ENCODE data around the gene GULP1. TPM values are rescaled to one million over a fixed set of nuclear protein-coding genes. Genes with fewer than 3 reads are reported as not detected.

The GULP1 gene
- total RNA-seq, 1 experiment from 2014 or later: 140 TPM

DNA sequence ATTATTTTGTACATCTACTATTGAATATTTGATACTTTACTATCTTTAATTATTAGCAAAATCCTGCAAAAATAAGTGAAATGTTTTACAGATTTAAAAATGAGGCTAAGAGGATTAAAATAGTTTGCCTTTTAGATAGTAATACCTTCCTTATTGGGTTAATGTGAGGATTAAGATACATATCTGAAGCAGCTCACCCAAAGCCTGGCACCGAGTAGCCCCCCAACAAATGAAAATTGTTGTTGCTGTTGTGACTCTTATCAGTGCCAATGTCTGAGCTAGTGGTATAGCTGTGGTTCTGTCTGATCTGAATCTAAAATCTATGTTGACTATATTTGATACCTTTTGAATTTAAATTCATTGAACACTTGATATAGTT lies 34.6 kb downstream of the GULP1 start:
- Histone ChIP-seq H3K18ac (ENCODE audit: insufficient read length, low read depth, low read length) (no peak overlapping the region), H3K27ac (ENCODE audit: insufficient read length, low read depth, low read length) (no peak overlapping the region), H3K79me1 (ENCODE audit: insufficient read depth, low read depth, low read length, poor library complexity, severe bottlenecking) (peaks cover 3% of the 10 kb centered on the region), H3K9ac (ENCODE audit: extremely low read depth, insufficient read length, low read length) (no peak overlapping the region), H2AK5ac (ENCODE audit: insufficient read length, low read length) (no peak overlapping the region), H3K4me1 (ENCODE audit: insufficient read depth, low read length) (peaks cover 6% of the 10 kb centered on the region; the same call in 1 of the 2 replicates), H2BK15ac (ENCODE audit: low read depth, low read length) (no peak overlapping the region), H4K5ac (ENCODE audit: insufficient read length, low read depth, low read length) (no peak overlapping the region), H3K14ac (ENCODE audit: insufficient read depth, low read length) (no peak overlapping the region), H3K9me3 (ENCODE audit: control insufficient read depth, low read depth, low read length) (no peaks in the 10 kb centered on the region), H3K56ac (ENCODE audit: insufficient read length, low read depth, low read length) (no peak overlapping the region), H3K23me2 (ENCODE audit: insufficient read length, low read depth, low read length, poor library complexity, severe bottlenecking) (no peaks in the 10 kb centered on the region), H3T11ph (ENCODE audit: low read length) (no peak overlapping the region), H3K23ac (ENCODE audit: insufficient read length, low read depth, low read length) (no peak overlapping the region), H4K91ac (ENCODE audit: insufficient read length, low read depth, low read length) (no peak overlapping the region), H2AFZ (ENCODE audit: low read length) (no peak overlapping the region), H2BK20ac (ENCODE audit: low read depth, low read length, poor library complexity, severe bottlenecking) (no peak overlapping the region), H2BK5ac (ENCODE audit: insufficient read length, low read length) (no peak overlapping the region), H3K79me2 (ENCODE audit: insufficient read depth, low read length) (peaks cover 52% of the 10 kb centered on the region; the same call in 1 of the 2 replicates), H4K20me1 (ENCODE audit: control insufficient read depth, insufficient read depth, insufficient read length) (no peaks in the 10 kb centered on the region), H3K4ac (ENCODE audit: low read depth, low read length) (no peak overlapping the region), H2BK120ac (ENCODE audit: low read depth, low read length, poor library complexity, severe bottlenecking) (no peak overlapping the region), H3K27me3 (ENCODE audit: insufficient read depth, low read length) (no peaks in the 10 kb centered on the region), H4K8ac (replicated peaks; ENCODE audit: insufficient read length, low read depth, low read length) (no peak overlapping the region), H3K4me2 (ENCODE audit: insufficient read depth, insufficient read length, low read length) (no peak overlapping the region), H2BK12ac (ENCODE audit: insufficient read length, low read depth, low read length) (no peak overlapping the region)
- Mint-ChIP-seq H3K9me3 (no peaks in the 10 kb centered on the region), H3K36me3 (ENCODE audit: insufficient read depth in 1 of 3, low read depth in 3 of 3) (peaks cover 0 to 2% (median 0%) of the 10 kb centered on the region in 3 experiments; a peak in 1 of 7 replicates), H3K27ac (no peak overlapping the region), H3K4me3 (no peak overlapping the region), H3K27me3 (ENCODE audit: low read depth) (no peaks in the 10 kb centered on the region), H3K4me1 (peaks cover 38 to 39% of the 10 kb centered on the region in 2 experiments)
- no CpG with 5 or more reads among the region's 1 CpG for WGBS (ENCODE audit: extremely low coverage, insufficient read length, low lambda C conversion rate)
- no peak for TF ChIP-seq CTCF (conservative IDR thresholded peaks at IDR 0.05)
- no peak for DNase-seq
